GM12873 (cell line): ENCODE data around the gene PPFIBP2.

Source experiments
- CTCF ChIP-seq: IDR thresholded peaks from 2 replicates; pipeline ENCODE4 v1.5.1; 2012; ENCODE audit warnings: low read depth, mild to moderate bottlenecking, moderate library complexity, low read length, control low read depth; ENCODE audit not compliant: insufficient read depth; ENCODE audit errors: missing control alignments

PPFIBP2 gene

DNA sequence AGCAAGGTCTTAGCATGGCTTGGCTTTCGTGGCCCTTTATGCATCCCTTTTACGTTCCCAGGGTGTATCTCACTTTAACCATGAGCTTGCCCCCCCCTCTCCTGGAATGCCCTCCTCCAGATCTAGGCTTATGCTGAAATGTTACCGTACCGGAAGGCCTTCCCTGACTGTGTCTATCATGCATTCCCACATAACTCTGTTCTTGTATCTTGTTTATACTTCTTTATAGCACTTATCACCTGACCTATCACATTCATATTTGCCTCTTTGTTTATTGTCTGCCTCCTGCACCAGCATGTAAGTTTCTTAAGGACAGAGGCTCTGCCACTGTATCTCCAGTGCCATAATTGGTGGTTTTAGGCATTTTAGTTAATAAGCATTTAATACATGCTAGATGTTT lies 38.9 kb downstream of the PPFIBP2 start:
- no peak for TF ChIP-seq CTCF

- no peak for TF ChIP-seq CTCF
These were observed 41.4 kb downstream of the PPFIBP2 start for GRCh38 chr11:7555052-7555699.

- TF ChIP-seq CTCF, result no peak
These were observed 44.2 kb downstream of the PPFIBP2 start for GRCh38 chr11:7558046-7558445.

DNA sequence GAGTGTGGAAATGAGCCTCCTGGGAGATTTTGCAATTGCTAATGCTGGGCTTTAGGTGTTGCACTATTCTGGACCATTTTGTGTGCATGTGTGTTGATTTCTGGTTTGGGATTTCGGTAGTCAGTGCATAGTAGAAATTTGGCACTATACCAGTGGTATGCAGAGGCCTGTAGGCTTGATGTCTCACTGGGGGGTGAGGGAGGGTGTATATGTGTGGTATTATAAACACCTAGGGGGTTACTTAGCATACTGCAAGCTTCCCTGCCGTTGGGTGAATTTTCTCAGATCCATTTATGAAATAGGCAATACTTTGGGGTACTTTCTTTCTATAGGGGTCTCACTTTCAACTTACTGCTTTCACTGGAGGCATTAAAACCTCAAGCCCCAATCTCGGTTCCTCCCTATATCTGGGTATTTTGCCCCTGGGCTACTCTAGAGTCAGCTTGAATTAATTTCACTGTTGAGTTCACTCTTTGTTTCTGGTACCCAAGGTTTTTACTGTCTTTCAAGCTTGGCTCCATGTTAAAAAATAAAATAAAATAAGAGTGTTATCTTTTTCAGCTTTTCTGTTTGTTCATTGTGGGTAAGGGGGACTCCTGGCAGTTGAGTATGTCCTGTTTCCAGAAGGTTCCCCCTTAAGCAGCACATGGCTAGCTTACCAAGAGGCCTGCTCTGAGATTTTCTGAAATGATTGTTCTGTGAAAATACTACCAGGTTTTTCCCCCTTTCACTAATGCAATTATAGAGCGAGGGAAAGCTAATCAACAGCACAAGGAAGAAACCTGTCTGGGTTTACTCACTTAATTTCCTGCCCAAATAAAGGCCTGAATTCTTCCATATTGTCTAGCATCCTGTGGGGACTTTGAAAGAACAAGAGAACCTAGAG lies 45.8 kb downstream of the PPFIBP2 start:
- no peak for TF ChIP-seq CTCF

DNA sequence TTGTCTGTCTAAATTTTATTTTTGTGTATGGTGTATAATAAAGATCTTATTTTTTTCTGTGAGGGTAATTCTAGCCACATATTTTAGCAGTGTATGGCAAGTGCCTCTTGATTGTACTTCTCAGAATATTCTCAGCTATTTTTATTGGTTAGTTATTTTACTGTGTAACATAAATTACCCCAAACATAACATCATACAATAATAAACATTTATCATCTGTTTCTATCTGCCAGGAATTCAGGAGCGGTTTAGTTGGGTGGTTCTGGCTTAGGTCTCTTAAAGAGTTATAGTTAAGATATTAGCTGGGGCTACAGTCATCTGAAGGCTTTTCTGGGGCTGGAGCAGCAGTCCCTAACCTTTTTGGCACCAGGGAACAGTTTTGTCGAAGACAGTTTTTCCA lies 47.8 kb downstream of the PPFIBP2 start:
- no peak for TF ChIP-seq CTCF

GRCh38 chr11:7563281-7563680 lies 49.5 kb downstream of the PPFIBP2 start:
- TF ChIP-seq CTCF, result no peak

DNA sequence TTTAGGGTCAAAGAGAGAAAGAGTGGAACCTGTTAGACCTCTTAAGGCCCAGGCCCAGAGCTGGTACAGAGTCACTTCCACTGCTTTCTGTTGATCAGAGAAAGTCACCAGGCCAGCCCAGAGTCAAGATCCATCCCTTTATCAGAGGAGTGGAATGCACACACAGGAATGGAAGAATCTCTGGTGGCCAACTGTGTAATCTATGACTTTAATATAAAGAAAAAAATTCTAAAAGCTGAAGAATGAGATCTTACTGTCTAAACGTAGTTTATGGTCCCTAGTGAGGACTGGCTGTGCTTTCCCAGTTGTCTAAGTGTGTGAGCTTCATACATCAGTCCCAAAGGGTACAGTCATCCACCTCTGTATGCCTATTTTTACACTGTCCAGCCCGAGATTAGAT lies 51.0 kb downstream of the PPFIBP2 start:
- TF ChIP-seq CTCF, result no peak
